ENCODE data around the gene ZNF12.
"Not testable (repeated sequence)": the region's sequence is repeated elsewhere in the genome, so short reads cannot be mapped to it uniquely, and the experiment has no call there.

DNA sequence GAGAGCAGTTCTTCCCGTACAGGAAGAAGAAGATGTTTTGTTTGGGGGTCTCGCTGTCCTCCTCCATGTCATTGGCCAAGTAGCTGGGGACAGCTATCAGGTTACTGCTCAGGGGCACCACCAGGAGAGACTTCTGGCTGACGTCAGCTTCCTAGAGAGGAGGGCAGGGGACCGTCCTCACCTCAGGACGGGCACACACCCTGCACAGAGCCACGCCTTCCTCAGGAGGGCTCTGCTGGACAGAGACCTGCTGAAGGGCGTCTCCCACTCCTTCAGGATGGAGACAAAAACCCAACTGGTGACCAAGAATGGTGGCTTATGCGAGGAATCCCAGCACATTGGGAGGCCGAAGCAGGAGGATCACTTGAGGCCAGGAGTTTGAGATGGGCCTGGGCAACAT lies 9.2 kb upstream of the ZNF12 start:
- TF ChIP-seq ZNF384 (IDR thresholded peaks at IDR 0.05); ARNT (IDR thresholded peaks at IDR 0.05); SUZ12 (IDR thresholded peaks at IDR 0.05); SP1 (IDR thresholded peaks at IDR 0.05); L3MBTL2 (conservative IDR thresholded peaks at IDR 0.05); FOXM1 (IDR thresholded peaks at IDR 0.05; ENCODE audit: borderline replicate concordance); FOXK2 (IDR thresholded peaks at IDR 0.05); ELF4 (IDR thresholded peaks at IDR 0.05); HDGF (IDR thresholded peaks at IDR 0.05; ENCODE audit: borderline replicate concordance); LEF1 (IDR thresholded peaks at IDR 0.05; ENCODE audit: borderline replicate concordance); FOXA1 (IDR thresholded peaks at IDR 0.05); CTBP1 (IDR thresholded peaks at IDR 0.05; ENCODE audit: borderline replicate concordance); BHLHE40 (IDR thresholded peaks at IDR 0.05; ENCODE audit: borderline replicate concordance): not testable (repeated sequence)
- TF ChIP-seq, protein P1, sequence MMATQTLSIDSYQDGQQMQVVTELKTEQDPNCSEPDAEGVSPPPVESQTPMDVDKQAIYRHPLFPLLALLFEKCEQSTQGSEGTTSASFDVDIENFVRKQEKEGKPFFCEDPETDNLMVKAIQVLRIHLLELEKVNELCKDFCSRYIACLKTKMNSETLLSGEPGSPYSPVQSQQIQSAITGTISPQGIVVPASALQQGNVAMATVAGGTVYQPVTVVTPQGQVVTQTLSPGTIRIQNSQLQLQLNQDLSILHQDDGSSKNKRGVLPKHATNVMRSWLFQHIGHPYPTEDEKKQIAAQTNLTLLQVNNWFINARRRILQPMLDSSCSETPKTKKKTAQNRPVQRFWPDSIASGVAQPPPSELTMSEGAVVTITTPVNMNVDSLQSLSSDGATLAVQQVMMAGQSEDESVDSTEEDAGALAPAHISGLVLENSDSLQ (IDR thresholded peaks at IDR 0.05): not testable (repeated sequence)
